Loucy (cell line): ENCODE results near the gene MOB3C.

Source experiments
- H2AFZ ChIP-seq: fragments of 200-600 bp; sonication (generic); 2 replicates; pipeline ENCODE4 v1.6.0; 2016; ENCODE audit warnings: antibody characterized with exemption, mild to moderate bottlenecking, low read length, moderate library complexity
- H3F3A ChIP-seq: fragments of 200-600 bp; 2 replicates; pipeline ENCODE4 v1.6.0; 2016; ENCODE audit warnings: antibody characterized with exemption, low read depth, mild to moderate bottlenecking
- H3K27me3 ChIP-seq: fragments of 200-600 bp; sonication (generic); 2 replicates; pipeline ENCODE4 v1.6.1; 2014; ENCODE audit warnings: low read length, mild to moderate bottlenecking; ENCODE audit not compliant: insufficient read depth, poor library complexity, severe bottlenecking
- H3K36me3 ChIP-seq: fragments of 200-600 bp; sonication (generic); 2 replicates; pipeline ENCODE4 v1.6.1; 2016; ENCODE audit warnings: low read length; ENCODE audit not compliant: insufficient read depth
- H3K4me1 ChIP-seq: fragments of 200-600 bp; sonication (generic); 2 replicates; pipeline ENCODE4 v1.5.1; 2014; ENCODE audit warnings: low read length, mild to moderate bottlenecking; ENCODE audit not compliant: insufficient read depth, poor library complexity, severe bottlenecking
- H3K4me2 ChIP-seq: fragments of 200-600 bp; sonication (generic); 2 replicates; pipeline ENCODE4 v1.6.0; 2014; ENCODE audit warnings: antibody characterized with exemption, low read length, low read depth, mild to moderate bottlenecking; ENCODE audit not compliant: poor library complexity, severe bottlenecking
- H3K4me3 ChIP-seq: fragments of 200-600 bp; sonication (generic); 2 replicates; pipeline ENCODE4 v1.5.1; 2014; ENCODE audit warnings: low read length, mild to moderate bottlenecking, mixed read lengths; ENCODE audit not compliant: poor library complexity, severe bottlenecking
- H3K79me2 ChIP-seq: fragments of 200-600 bp; sonication (generic); 2 replicates; pipeline ENCODE4 v1.6.1; 2014; ENCODE audit warnings: low read length; ENCODE audit not compliant: insufficient read depth
- H3K9ac ChIP-seq: fragments of 200-600 bp; sonication (generic); 2 replicates; pipeline ENCODE4 v1.6.0; 2014; ENCODE audit warnings: mild to moderate bottlenecking, low read depth, low read length, moderate library complexity; ENCODE audit not compliant: poor library complexity, severe bottlenecking
- H3K9me2 ChIP-seq: fragments of 200-600 bp; sonication (generic); replicated peaks from 2 replicates; pipeline ENCODE4 v1.6.1; 2016; ENCODE audit warnings: low read depth, low read length, mixed read lengths
- H3K9me3 ChIP-seq: fragments of 200-600 bp; sonication (generic); 2 replicates; pipeline ENCODE4 v1.6.1; 2014; ENCODE audit warnings: mild to moderate bottlenecking, antibody characterized with exemption, low read length, low read depth; ENCODE audit not compliant: insufficient read depth
- H4K20me1 ChIP-seq: fragments of 200-600 bp; sonication (generic); 2 replicates; pipeline ENCODE4 v1.6.0; 2014; ENCODE audit warnings: antibody characterized with exemption, low read length, mild to moderate bottlenecking; ENCODE audit not compliant: insufficient read depth, poor library complexity, severe bottlenecking
- CTCF ChIP-seq: fragments of 200-600 bp; sonication (generic); conservative IDR thresholded peaks from 2 replicates; pipeline ENCODE4 v1.5.1; 2014; ENCODE audit warnings: mild to moderate bottlenecking, antibody characterized with exemption, low read length
- EZH2phosphoT487 ChIP-seq: fragments of 200-600 bp; IDR thresholded peaks from 2 replicates; pipeline ENCODE4 v1.6.1; 2018; ENCODE audit warnings: antibody characterized with exemption, mild to moderate bottlenecking, moderate library complexity, borderline replicate concordance

MOB3C gene

GRCh38 chr1:46647611-46648010 is 31.0 kb upstream of the MOB3C start:
- Histone ChIP-seq H3K9ac (no peak overlapping the region), H4K20me1 (no peaks in the 10 kb centered on the region), H3K27me3 (no peaks in the 10 kb centered on the region), H3K9me3 (peaks cover 5% of the 10 kb centered on the region; the same call in 1 of the 2 replicates), H3K36me3 (peaks cover 9% of the 10 kb centered on the region; the same call in 1 of the 2 replicates), H3K79me2 (no peaks in the 10 kb centered on the region), H3K4me2 (no peak overlapping the region), H3K9me2 (no peaks in the 10 kb centered on the region), H3K4me3 (no peak overlapping the region), H3K4me1 (peaks cover 9% of the 10 kb centered on the region), H3F3A (peaks cover 5% of the 10 kb centered on the region; the same call in 1 of the 2 replicates), H2AFZ (no peak overlapping the region)
- no peak for TF ChIP-seq EZH2phosphoT487
- no peak for TF ChIP-seq CTCF

DNA sequence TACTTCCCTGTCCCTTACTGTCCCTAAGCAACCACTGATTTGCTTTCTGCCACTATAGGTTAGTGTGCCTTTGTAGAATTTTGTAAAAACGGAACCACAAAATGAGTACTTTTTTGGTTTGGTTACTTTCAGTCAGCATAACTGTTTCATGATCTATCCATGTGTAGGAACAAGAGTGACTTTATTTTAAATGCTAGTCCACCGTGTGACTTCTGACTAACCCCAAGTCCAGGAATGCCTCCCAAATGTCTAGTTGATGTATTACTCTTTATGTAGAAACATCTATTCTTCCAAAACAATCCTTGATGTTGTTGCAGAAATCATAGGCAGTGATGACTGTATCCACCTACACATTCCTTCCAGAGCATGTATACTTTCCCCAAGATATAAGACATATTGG is 30.2 kb upstream of the MOB3C start:
- no peaks in the 10 kb centered on the region for H3F3A ChIP-seq
- no peaks in the 10 kb centered on the region for H4K20me1 ChIP-seq
- TF ChIP-seq CTCF = no peak
- no peak for TF ChIP-seq EZH2phosphoT487
- H3K36me3 ChIP-seq = peaks cover 9% of the 10 kb centered on the region; the same call in 1 of the 2 replicates
- H3K4me3 ChIP-seq = no peak overlapping the region
- no peak overlapping the region for H3K9ac ChIP-seq
- H3K9me3 ChIP-seq = peaks cover 5% of the 10 kb centered on the region; the same call in 1 of the 2 replicates
- H3K4me1 ChIP-seq = peaks cover 1% of the 10 kb centered on the region
- no peak overlapping the region for H3K4me2 ChIP-seq
- no peaks in the 10 kb centered on the region for H3K79me2 ChIP-seq
- no peaks in the 10 kb centered on the region for H3K27me3 ChIP-seq
- H2AFZ ChIP-seq = no peak overlapping the region
- no peaks in the 10 kb centered on the region for H3K9me2 ChIP-seq

DNA sequence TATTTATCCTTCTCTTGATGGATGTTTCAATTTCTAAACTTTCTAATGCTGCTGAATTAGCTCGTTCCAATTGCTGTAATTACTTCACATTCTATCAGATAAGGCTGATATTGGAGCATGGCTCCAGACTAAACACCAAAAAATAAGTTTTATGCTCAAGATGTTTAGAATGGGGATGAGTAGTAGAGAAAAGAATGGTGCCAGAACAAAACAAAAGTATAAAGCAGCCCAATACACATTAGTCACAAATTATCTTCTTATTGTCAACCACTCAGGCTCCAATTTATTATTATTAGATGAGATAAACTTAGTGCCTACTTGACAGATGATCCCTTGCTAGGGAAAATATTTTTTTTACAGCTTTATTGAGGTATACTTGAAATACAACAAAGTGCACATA is 29.7 kb upstream of the MOB3C start:
- peaks cover 5% of the 10 kb centered on the region; the same call in 1 of the 2 replicates for H3K9me3 ChIP-seq
- no peaks in the 10 kb centered on the region for H3K27me3 ChIP-seq
- no peaks in the 10 kb centered on the region for H3K79me2 ChIP-seq
- no peaks in the 10 kb centered on the region for H4K20me1 ChIP-seq
- no peak overlapping the region for H3K9ac ChIP-seq
- H3F3A ChIP-seq = no peaks in the 10 kb centered on the region
- H3K36me3 ChIP-seq = peaks cover 9% of the 10 kb centered on the region; the same call in 1 of the 2 replicates
- no peak overlapping the region for H3K4me3 ChIP-seq
- TF ChIP-seq CTCF (no peak), EZH2phosphoT487 (no peak)
- H2AFZ ChIP-seq = no peak overlapping the region
- no peaks in the 10 kb centered on the region for H3K9me2 ChIP-seq
- no peak overlapping the region for H3K4me2 ChIP-seq
- no peaks in the 10 kb centered on the region for H3K4me1 ChIP-seq
